A549 (cell line): ENCODE measurements around the gene BRMS1. TPM values are rescaled to one million over a fixed set of nuclear protein-coding genes. Genes with fewer than 3 reads are reported as not detected.

Experiments used
- CBX2 ChIP-seq: fragments of 200-600 bp; sonication (generic); IDR thresholded peaks from 2 replicates; pipeline ENCODE4 v1.6.1; 2016; ENCODE audit warnings: low read depth, mild to moderate bottlenecking, borderline replicate concordance
- CBX8 ChIP-seq: fragments of 200-600 bp; sonication (generic); IDR thresholded peaks from 2 replicates; pipeline ENCODE4 v1.6.1; 2016
- CHD4 ChIP-seq: fragments of 200-600 bp; sonication (generic); IDR thresholded peaks from 2 replicates; pipeline ENCODE4 v1.6.1; 2016; ENCODE audit warnings: antibody characterized with exemption, mild to moderate bottlenecking, borderline replicate concordance
- E2F6 ChIP-seq: IDR thresholded peaks from 2 replicates; pipeline ENCODE4 v1.6.1; 2012; ENCODE audit warnings: low read depth, borderline replicate concordance
- EHMT2 ChIP-seq: fragments of 200-600 bp; sonication (generic); IDR thresholded peaks from 2 replicates; pipeline ENCODE4 v1.6.1; 2016; ENCODE audit warnings: antibody characterized with exemption, low read depth, mild to moderate bottlenecking, moderate library complexity
- ELK1 ChIP-seq: fragments of 150-350 bp; IDR thresholded peaks from 2 replicates; pipeline ENCODE4 v1.6.1; 2014; ENCODE audit warnings: low read depth, mild to moderate bottlenecking, low read length
- EP300 ChIP-seq, 2 experiments: fragments of >200 bp; sonication (Bioruptor Twin); formaldehyde crosslinking; IDR thresholded peaks; 2 replicates in 1 of 2; 3 replicates in 1 of 2; pipeline ENCODE4 v1.6.1; 2016 to 2017
- ESRRA ChIP-seq: fragments of 150-350 bp; IDR thresholded peaks from 2 replicates; pipeline ENCODE4 v1.6.1; 2014; ENCODE audit warnings: mild to moderate bottlenecking, low read length, borderline replicate concordance
- HEYL ChIP-seq: fragments of 250-450 bp; sonication (Bioruptor Pico); IDR thresholded peaks from 2 replicates; pipeline ENCODE4 v1.8.0; 2021; ENCODE audit warnings: mild to moderate bottlenecking, moderate library complexity
- HOXA7 ChIP-seq: fragments of 250-450 bp; sonication (Bioruptor Pico); IDR thresholded peaks from 2 replicates; pipeline ENCODE4 v1.5.0; 2020; ENCODE audit warnings: mild to moderate bottlenecking, moderate library complexity
- HOXB13 ChIP-seq: fragments of 250-450 bp; sonication (Bioruptor Pico); IDR thresholded peaks from 2 replicates; pipeline ENCODE4 v1.5.0; 2020; ENCODE audit warnings: low read depth, mild to moderate bottlenecking, moderate library complexity
- HOXB5 ChIP-seq: fragments of 250-450 bp; sonication (Bioruptor Pico); IDR thresholded peaks from 2 replicates; pipeline ENCODE4 v1.5.0; 2020; ENCODE audit warnings: mild to moderate bottlenecking, moderate library complexity
- JUNB ChIP-seq: fragments of >200 bp; sonication (Bioruptor Twin); formaldehyde crosslinking; IDR thresholded peaks from 2 replicates; pipeline ENCODE4 v1.6.1; 2016
- KDM1A ChIP-seq: fragments of 200-600 bp; sonication (generic); IDR thresholded peaks from 2 replicates; pipeline ENCODE4 v1.6.1; 2016; ENCODE audit warnings: low read depth, mild to moderate bottlenecking
- MAZ ChIP-seq: fragments of 150-350 bp; IDR thresholded peaks from 2 replicates; pipeline ENCODE4 v1.6.1; 2014; ENCODE audit warnings: antibody characterized with exemption, low read depth, low read length, borderline replicate concordance
- NFE2L2 ChIP-seq: fragments of 150-350 bp; conservative IDR thresholded peaks from 2 replicates; pipeline ENCODE4 v1.6.1; 2014; ENCODE audit warnings: low read length
- PHF8 ChIP-seq: fragments of 200-600 bp; sonication (generic); IDR thresholded peaks from 2 replicates; pipeline ENCODE4 v1.6.1; 2016; ENCODE audit warnings: low read depth, mild to moderate bottlenecking, antibody characterized with exemption, moderate library complexity, borderline replicate concordance
- POLR2A ChIP-seq: IDR thresholded peaks from 2 replicates; pipeline ENCODE4 v1.6.1; 2012; ENCODE audit warnings: mild to moderate bottlenecking, low read length
- RAD21 ChIP-seq, 2 experiments: fragments of >200 bp in 1 of 2; sonication (Bioruptor Twin) in 1 of 2; formaldehyde crosslinking in 1 of 2; IDR thresholded peaks in 1 of 2; conservative IDR thresholded peaks in 1 of 2; 2 replicates in 1 of 2; 3 replicates in 1 of 2; pipeline ENCODE4 v1.6.1; 2012 to 2018; ENCODE audit warnings: inconsistent platforms in 1 of 2
- REST ChIP-seq: fragments of 200-600 bp; sonication (generic); IDR thresholded peaks from 2 replicates; pipeline ENCODE4 v1.6.1; 2016; ENCODE audit warnings: antibody characterized with exemption, mild to moderate bottlenecking, moderate library complexity
- RFX5 ChIP-seq: fragments of 450-650 bp; IDR thresholded peaks from 2 replicates; pipeline ENCODE4 v1.7.1; 2014; ENCODE audit warnings: antibody characterized with exemption, mild to moderate bottlenecking, moderate library complexity
- RNF2 ChIP-seq: fragments of 200-600 bp; sonication (generic); IDR thresholded peaks from 2 replicates; pipeline ENCODE4 v1.6.1; 2016; ENCODE audit warnings: low read depth, mild to moderate bottlenecking, antibody characterized with exemption, moderate library complexity, borderline replicate concordance
- TP53 ChIP-seq: fragments of 250-450 bp; sonication (Bioruptor Pico); IDR thresholded peaks from 2 replicates; pipeline ENCODE4 v1.5.0; 2021; ENCODE audit warnings: mild to moderate bottlenecking, moderate library complexity
- USF2 ChIP-seq: fragments of 450-650 bp; IDR thresholded peaks from 2 replicates; pipeline ENCODE4 v1.6.1; 2014; ENCODE audit warnings: antibody characterized with exemption
- ZC3H11A ChIP-seq: fragments of 450-650 bp; IDR thresholded peaks from 2 replicates; pipeline ENCODE4 v1.6.1; 2014; ENCODE audit warnings: antibody characterized with exemption, mild to moderate bottlenecking
- ZFP36 ChIP-seq: fragments of 450-650 bp; IDR thresholded peaks from 2 replicates; pipeline ENCODE4 v1.6.1; 2014; ENCODE audit warnings: borderline replicate concordance; ENCODE audit not compliant: partially characterized antibody
- polyA plus RNA-seq, 4 experiments: library from polyadenylated mRNA; depleted of rRNA in 3 of 4; stranded (reverse); fragments of >200 nt; fragmentation: RNase III in 1 of 4; extraction: RNeasy Plus Mini Kit Qiagen cat#74134 plus additional on column Dnase treatment in 1 of 4; gene quantifications; 2 replicates in 3 of 4; 3 replicates in 1 of 4; pipeline ENCODE4 v1.2.3, GENCODE V29; 2011 to 2017
- TF ChIP-seq, protein P1 (sequence below): fragments of >200 bp; sonication (Bioruptor Twin); formaldehyde crosslinking; IDR thresholded peaks from 3 replicates; pipeline ENCODE4 v1.6.1; 2016
- TF ChIP-seq, protein P2 (sequence below): fragments of 250-450 bp; sonication (Bioruptor Pico); IDR thresholded peaks from 2 replicates; pipeline ENCODE4 v1.5.0; 2020; ENCODE audit warnings: low read depth, mild to moderate bottlenecking, moderate library complexity
- TF ChIP-seq, protein P3 (sequence below): IDR thresholded peaks from 2 replicates; pipeline ENCODE4 v1.6.1; 2012

BRMS1 gene
- polyA plus RNA-seq, 2 of the 4 experiments (the other 2 are of a cell fraction) = 56.2 to 90.8 TPM

- TF ChIP-seq EHMT2 (no peak), REST (no peak), HOXA7 (CRISPR knock-in tag) (no peak), EP300 (IDR thresholded peaks at IDR 0.05) (no peak), CBX8 (no peak), RFX5 (no peak), POLR2A (no peak), CBX2 (no peak), CHD4 (no peak), HEYL (no peak), HOXB5 (no peak), JUNB (no peak), HOXB13 (CRISPR knock-in tag) (no peak), RNF2 (no peak), TP53 (CRISPR knock-in tag) (no peak), USF2 (no peak), MAZ (no peak), PHF8 (peak; percentile 31; the same call in 1 of the 2 replicates), KDM1A (no peak), NFE2L2 (no peak), E2F6 (0 out of 2 replicates have a peak, but pooled peaks have one; percentile 22), RAD21 (conservative IDR thresholded peaks at IDR 0.05 in 1 of 2, IDR thresholded peaks at IDR 0.05 in 1 of 2) (peak; percentile 96 to 99), ZFP36 (no peak), ELK1 (no peak), ZC3H11A (no peak), ESRRA (no peak)
- TF ChIP-seq, protein P1, sequence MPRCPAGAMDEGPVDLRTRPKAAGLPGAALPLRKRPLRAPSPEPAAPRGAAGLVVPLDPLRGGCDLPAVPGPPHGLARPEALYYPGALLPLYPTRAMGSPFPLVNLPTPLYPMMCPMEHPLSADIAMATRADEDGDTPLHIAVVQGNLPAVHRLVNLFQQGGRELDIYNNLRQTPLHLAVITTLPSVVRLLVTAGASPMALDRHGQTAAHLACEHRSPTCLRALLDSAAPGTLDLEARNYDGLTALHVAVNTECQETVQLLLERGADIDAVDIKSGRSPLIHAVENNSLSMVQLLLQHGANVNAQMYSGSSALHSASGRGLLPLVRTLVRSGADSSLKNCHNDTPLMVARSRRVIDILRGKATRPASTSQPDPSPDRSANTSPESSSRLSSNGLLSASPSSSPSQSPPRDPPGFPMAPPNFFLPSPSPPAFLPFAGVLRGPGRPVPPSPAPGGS = no peak
- TF ChIP-seq, protein P2, sequence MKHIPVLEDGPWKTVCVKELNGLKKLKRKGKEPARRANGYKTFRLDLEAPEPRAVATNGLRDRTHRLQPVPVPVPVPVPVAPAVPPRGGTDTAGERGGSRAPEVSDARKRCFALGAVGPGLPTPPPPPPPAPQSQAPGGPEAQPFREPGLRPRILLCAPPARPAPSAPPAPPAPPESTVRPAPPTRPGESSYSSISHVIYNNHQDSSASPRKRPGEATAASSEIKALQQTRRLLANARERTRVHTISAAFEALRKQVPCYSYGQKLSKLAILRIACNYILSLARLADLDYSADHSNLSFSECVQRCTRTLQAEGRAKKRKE = no peak
- TF ChIP-seq, protein P3, sequence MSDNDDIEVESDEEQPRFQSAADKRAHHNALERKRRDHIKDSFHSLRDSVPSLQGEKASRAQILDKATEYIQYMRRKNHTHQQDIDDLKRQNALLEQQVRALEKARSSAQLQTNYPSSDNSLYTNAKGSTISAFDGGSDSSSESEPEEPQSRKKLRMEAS = peak; percentile 62; the same call in 1 of the 2 replicates
Observed at GRCh38 chr11:66311965-66312548, 32.8 kb downstream of the BRMS1 start (continued).
